DND-41 (cell line): ENCODE data around the gene FN3KRP.

ENCODE experiments used
- ATAC-seq: fragments of 200-7000 bp; cut with Tn5 transposase; 3 replicates; pipeline ENCODE4 v1.9.1; 2021; ENCODE audit warnings: low read depth; ENCODE audit not compliant: insufficient read depth
- DNase-seq: peaks from one replicate; pipeline ENCODE4 v3.0.0-alpha.2; 2020
- H2AFZ ChIP-seq: 2 replicates; pipeline ENCODE4 v1.6.0; 2012; ENCODE audit warnings: low read depth, low read length
- H3K27ac ChIP-seq: 2 replicates; pipeline ENCODE4 v1.5.1; 2012; ENCODE audit warnings: low read length, inconsistent platforms
- H3K27me3 ChIP-seq: fragments of 200-600 bp; sonication (generic); 2 replicates; pipeline ENCODE4 v1.6.0; 2012; ENCODE audit warnings: low read length, mild to moderate bottlenecking, inconsistent platforms; ENCODE audit not compliant: insufficient read depth, poor library complexity
- H3K36me3 ChIP-seq: 2 replicates; pipeline ENCODE4 v1.5.1; 2012; ENCODE audit warnings: low read length, inconsistent platforms; ENCODE audit not compliant: insufficient read depth
- H3K4me1 ChIP-seq: 2 replicates; pipeline ENCODE4 v1.5.1; 2012; ENCODE audit warnings: mild to moderate bottlenecking, low read length; ENCODE audit not compliant: insufficient read depth
- H3K4me2 ChIP-seq: 2 replicates; pipeline ENCODE4 v1.6.0; 2012; ENCODE audit warnings: mild to moderate bottlenecking, moderate library complexity, low read length, inconsistent platforms; ENCODE audit not compliant: insufficient read depth
- H3K4me3 ChIP-seq, 2 experiments: fragments of 200-600 bp in 1 of 2; shearing (Covaris generic) in 1 of 2; 2 replicates each; pipeline ENCODE4 v1.5.1; 2012 to 2016; ENCODE audit warnings: inconsistent platforms in 2 of 2, low read length in 2 of 2, mild to moderate bottlenecking in 2 of 2, low read depth in 1 of 2, moderate library complexity in 1 of 2
- H3K79me2 ChIP-seq: 2 replicates; pipeline ENCODE4 v1.6.0; 2012; ENCODE audit warnings: low read length, inconsistent platforms; ENCODE audit not compliant: insufficient read depth
- H3K9ac ChIP-seq: 2 replicates; pipeline ENCODE4 v1.6.0; 2012; ENCODE audit warnings: low read depth, mild to moderate bottlenecking, inconsistent platforms, low read length, moderate library complexity
- H3K9me3 ChIP-seq: 2 replicates; pipeline ENCODE4 v1.5.1; 2012; ENCODE audit warnings: low read length, moderate library complexity, mild to moderate bottlenecking, inconsistent platforms; ENCODE audit not compliant: insufficient read depth, severe bottlenecking
- H4K20me1 ChIP-seq: 2 replicates; pipeline ENCODE4 v1.6.0; 2012; ENCODE audit warnings: low read length; ENCODE audit not compliant: insufficient read depth
- EZH2 ChIP-seq: IDR thresholded peaks from 3 replicates; pipeline ENCODE4 v1.6.1; 2012; ENCODE audit warnings: borderline replicate concordance, low read depth, mild to moderate bottlenecking, moderate library complexity, low read length, inconsistent platforms; ENCODE audit not compliant: severe bottlenecking
- TF ChIP-seq, protein P1 (sequence below): IDR thresholded peaks from 2 replicates; pipeline ENCODE4 v1.5.1; 2012; ENCODE audit warnings: borderline replicate concordance, low read length, moderate library complexity, mild to moderate bottlenecking; ENCODE audit not compliant: poor library complexity, severe bottlenecking; ENCODE audit errors: extremely low read depth

The FN3KRP gene

GRCh38 chr17:82693168-82693867 is 23.2 kb upstream of the FN3KRP start:
- Histone ChIP-seq H3K27ac (no peak overlapping the region), H3K9ac (no peak overlapping the region), H3K36me3 (no peaks in the 10 kb centered on the region), H3K79me2 (no peaks in the 10 kb centered on the region), H3K4me1 (peaks cover 12% of the 10 kb centered on the region), H3K9me3 (peaks cover 18% of the 10 kb centered on the region), H2AFZ (no peak overlapping the region), H3K4me2 (no peak overlapping the region), H3K27me3 (no peaks in the 10 kb centered on the region), H3K4me3 (no peak overlapping the region), H4K20me1 (no peaks in the 10 kb centered on the region; the same call in 1 of the 2 replicates)
- TF ChIP-seq EZH2, result no peak
- TF ChIP-seq, protein P1, sequence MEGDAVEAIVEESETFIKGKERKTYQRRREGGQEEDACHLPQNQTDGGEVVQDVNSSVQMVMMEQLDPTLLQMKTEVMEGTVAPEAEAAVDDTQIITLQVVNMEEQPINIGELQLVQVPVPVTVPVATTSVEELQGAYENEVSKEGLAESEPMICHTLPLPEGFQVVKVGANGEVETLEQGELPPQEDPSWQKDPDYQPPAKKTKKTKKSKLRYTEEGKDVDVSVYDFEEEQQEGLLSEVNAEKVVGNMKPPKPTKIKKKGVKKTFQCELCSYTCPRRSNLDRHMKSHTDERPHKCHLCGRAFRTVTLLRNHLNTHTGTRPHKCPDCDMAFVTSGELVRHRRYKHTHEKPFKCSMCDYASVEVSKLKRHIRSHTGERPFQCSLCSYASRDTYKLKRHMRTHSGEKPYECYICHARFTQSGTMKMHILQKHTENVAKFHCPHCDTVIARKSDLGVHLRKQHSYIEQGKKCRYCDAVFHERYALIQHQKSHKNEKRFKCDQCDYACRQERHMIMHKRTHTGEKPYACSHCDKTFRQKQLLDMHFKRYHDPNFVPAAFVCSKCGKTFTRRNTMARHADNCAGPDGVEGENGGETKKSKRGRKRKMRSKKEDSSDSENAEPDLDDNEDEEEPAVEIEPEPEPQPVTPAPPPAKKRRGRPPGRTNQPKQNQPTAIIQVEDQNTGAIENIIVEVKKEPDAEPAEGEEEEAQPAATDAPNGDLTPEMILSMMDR, result no peak
- ATAC-seq (no peak), DNase-seq (no peak)

GRCh38 chr17:82694647-82695046 is 21.9 kb upstream of the FN3KRP start:
- H3K4me1 ChIP-seq, result peaks cover 19% of the 10 kb centered on the region
- H3K79me2 ChIP-seq, result no peaks in the 10 kb centered on the region
- H3K27ac ChIP-seq, result no peak overlapping the region
- no peaks in the 10 kb centered on the region for H3K27me3 ChIP-seq
- H3K4me2 ChIP-seq, result no peak overlapping the region
- TF ChIP-seq, protein P1, result no peak
- TF ChIP-seq EZH2, result no peak
- peaks cover 18% of the 10 kb centered on the region for H3K9me3 ChIP-seq
- no peaks in the 10 kb centered on the region; the same call in none of the 2 replicates for H4K20me1 ChIP-seq
- DNase-seq (no peak), ATAC-seq (no peak)
- H2AFZ ChIP-seq, result no peak overlapping the region
- H3K36me3 ChIP-seq, result no peaks in the 10 kb centered on the region
- H3K4me3 ChIP-seq, result no peak overlapping the region
- H3K9ac ChIP-seq, result no peak overlapping the region

GRCh38 chr17:82696259-82696658 is 20.2 kb upstream of the FN3KRP start:
- Histone ChIP-seq H3K36me3 (no peaks in the 10 kb centered on the region), H3K4me1 (peaks cover 19% of the 10 kb centered on the region), H3K4me3 (no peak overlapping the region), H3K9ac (no peak overlapping the region), H2AFZ (no peak overlapping the region), H3K27me3 (no peaks in the 10 kb centered on the region), H4K20me1 (no peaks in the 10 kb centered on the region; the same call in none of the 2 replicates), H3K9me3 (peaks cover 18% of the 10 kb centered on the region), H3K79me2 (no peaks in the 10 kb centered on the region), H3K27ac (no peak overlapping the region), H3K4me2 (no peak overlapping the region)
- DNase-seq, result no peak
- TF ChIP-seq, protein P1, result no peak
- TF ChIP-seq EZH2, result no peak
- no peak for ATAC-seq
